Pulmonary artery endothelial cell (primary cell): ENCODE data around the gene MYO10. TPM values are rescaled to one million over a fixed set of nuclear protein-coding genes. Genes with fewer than 3 reads are reported as not detected.
"Not testable (repeated sequence)": the region's sequence is repeated elsewhere in the genome, so short reads cannot be mapped to it uniquely, and the experiment has no call there.

ENCODE experiments used
- DNase-seq: peaks from one replicate; pipeline ENCODE4 v3.0.0-alpha.2; 2011; ENCODE audit warnings: low read depth, low spot score
- total RNA-seq: library from RNA; depleted of rRNA; stranded (reverse); fragments of >200 nt; gene quantifications from 2 replicates; pipeline ENCODE4 v1.2.3, GENCODE V29; 2014

The MYO10 gene
- total RNA-seq, 1 donor from 2014 or later = 105 TPM

DNA sequence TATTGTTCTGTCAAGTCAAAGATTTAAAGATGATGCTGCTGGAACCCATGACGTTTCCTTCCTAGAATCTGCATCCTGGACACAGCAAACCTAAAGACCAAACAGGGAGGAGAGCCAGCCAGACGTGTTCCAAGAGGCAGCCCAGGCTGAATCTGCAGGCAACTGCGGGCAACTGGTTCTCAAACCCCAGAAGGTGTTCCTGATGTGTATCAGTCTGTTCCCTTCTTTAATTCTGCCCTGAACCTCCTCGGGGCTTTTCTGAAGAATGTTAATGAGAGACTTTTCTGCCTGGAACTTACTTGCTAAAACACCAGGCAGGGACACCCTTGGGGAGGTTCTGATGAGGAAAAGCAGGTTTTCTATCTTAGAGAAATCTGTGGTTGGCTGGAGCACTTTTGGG, 186.5 kb downstream of the MYO10 start:
- DNase-seq = no peak

DNA sequence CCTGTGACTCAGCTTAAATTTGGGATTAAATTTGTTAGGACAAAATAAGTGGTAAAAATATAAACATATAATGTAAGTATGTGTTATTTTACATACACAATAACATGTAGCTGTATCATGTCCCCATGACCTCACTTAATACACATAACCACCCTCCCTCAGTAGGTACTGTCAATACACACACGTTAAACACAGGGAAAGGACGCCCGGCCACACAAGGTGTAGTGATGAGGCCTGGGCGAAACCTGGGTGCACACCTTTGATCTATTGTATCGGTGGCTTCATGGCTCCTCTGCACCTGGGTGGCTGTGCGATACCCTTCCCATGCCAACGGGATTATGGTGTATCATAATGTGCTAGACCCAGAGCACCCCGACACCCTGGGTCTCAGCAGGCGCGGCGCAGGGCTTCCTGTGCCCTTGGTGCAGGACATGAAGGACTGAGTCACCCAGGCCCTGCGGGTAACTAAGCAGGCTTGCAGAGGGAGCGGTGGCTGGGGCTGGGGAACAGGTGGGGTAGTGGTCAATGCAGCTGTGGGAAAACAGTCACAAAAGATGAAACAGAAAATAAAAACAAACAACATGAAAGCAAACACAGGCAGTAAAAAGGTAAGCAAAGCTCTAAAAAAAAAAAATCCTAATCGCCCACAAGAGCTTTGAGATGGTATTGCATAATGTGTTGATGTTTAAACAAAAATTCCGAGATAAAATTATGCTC, 191.8 kb downstream of the MYO10 start:
- DNase-seq = no peak

DNA sequence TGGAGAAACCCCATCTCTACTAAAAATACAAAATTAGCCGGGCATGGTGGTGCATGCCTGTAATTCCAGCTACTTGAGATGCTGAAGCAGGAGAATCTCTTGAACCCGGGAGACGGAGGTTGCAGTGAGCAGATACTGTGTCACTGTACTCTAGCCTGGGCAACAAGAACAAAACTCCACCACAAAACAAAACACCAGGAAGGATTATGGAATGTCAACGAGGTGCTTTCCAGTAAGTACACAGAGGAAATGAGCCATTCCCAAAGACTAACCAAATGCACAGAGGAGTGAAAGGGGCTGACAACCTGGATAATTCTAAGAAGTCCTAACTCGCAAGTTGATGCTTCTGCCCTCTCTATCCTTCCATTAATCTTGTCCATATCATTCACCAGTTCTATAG, 193.2 kb downstream of the MYO10 start:
- peak; percentile 45 for DNase-seq

DNA sequence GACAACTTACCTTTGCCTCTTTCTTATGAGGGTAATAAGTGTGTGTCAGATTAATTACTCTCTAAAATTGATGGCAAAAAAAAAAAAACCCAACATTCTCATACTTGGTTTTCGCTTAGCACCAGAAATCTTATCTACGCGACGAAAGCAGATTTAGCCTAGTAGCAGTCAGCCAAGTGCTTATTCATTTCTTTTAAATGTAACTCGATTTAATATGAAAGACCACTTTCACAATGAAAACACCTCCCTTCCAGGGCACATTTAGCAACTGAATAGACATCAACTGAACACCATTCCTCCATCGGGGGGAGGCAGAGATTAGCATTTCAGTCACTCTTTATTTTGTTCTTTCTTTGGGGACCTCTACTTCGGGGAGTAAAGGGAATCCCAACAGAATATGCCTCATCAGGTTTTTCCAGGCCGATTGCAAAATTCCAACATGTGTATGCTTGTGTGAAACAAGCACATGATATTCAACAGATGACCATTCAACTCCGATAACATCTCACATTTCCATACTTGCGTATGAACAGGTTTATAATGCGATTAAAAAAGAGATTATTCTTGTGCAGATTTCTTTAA, 195.2 kb downstream of the MYO10 start:
- DNase-seq = no peak

DNA sequence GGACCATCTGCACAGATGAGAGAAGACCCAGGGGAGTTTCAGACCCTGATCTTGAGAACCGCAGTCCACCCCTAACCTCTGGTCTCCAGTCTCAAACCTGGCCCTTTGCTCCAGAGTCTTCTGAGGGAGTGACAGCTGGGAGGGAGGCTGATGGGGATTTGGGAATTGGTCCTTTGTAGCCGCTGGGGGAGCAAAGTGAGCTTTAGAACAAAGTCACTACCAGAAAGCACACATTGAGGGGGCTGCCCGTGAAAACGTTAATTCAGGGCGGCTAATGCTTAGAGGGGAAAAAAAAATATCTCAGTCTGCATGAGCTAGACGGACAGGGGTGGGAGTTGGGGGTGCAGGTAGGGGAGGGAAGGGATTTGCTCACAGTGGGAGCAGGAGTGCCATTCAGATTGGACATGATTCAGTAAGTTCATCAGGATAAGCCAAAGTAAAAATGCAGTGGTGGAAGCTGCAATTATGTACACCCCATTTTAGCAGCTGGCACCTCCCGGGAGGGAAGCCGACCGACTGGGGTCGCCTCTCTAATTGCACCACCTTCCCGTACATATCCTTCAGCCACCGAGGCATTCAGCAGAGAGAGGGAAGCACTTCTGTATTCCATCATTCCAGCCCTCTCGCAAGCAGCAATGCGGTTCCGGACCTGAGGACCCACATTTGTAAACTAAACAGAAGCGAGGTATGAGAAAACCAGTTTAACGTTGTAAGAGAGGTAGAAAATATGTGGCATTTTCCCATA, 195.8 kb downstream of the MYO10 start:
- DNase-seq = no peak

DNA sequence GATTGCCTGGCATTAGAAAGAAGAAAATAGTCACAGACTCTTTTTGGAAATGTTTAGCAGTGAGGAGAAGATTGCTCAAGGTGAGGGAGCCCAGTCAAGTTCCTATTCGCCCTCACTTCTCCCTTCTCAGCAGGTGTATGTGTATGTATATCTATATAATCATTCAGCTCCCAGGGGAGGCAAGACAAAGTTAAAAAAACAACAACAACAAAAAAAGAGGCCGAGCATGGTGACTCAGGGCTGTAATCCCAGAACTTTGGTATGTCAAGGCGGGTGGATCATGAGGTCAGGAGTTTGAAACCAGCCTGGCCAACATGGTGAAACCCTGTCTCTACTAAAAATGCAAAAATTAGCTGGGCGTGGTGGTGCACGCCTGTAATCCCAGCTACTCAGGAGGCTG, 197.7 kb downstream of the MYO10 start:
- DNase-seq = not testable (repeated sequence)

DNA sequence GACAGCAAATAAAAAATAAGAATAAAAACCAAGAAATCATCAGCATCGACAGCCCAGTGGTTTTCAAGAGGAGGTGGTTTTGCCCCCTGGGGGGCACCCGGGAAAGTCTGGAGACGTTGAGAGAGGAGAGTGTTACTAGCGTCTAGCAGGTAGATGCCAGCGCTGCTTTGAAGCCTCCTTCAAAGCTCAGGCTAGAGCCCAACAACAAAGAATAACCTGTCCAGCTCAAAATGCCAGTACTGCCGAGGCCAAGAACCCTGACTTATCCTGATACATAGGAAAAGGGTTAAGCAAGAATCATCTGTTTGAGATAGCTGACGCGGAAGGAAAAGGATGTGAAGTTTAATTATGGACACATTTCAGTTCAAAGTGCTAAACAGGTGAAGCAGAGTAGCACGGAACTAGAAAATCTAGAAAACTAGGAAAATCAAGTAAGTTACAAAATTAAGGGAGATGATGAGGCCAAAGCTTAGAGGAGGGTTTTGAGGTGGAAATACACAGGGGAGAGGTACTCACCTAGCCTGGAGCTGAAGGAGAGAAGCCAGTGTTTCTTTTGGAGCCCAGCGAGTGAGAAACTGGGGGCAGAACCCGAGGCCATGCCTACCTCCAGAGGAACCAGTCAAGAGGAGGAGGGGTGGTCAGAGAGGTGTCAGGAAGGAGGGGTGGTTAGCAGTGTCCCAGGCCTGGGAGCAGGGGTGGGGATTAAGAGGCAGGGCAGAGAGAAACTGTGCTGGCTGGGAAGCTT, 198.3 kb downstream of the MYO10 start:
- no peak for DNase-seq

DNA sequence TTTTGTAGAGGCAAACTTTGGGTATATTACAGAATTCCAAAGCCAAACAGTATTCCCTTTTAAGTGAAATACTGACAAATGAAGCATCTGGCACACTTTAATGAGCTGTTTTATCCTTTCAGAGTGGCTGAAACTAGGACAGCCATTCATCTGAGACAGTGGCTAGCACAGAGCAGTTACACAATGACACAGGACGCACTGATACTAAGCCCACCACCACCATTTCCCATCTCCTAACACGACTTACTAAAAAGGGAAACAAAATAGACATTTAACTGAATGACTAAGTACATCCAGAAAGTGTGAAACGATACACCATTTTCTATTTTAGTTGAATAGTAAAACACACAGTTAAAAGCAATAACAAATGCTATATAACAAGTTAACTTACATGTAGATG, 198.9 kb downstream of the MYO10 start:
- DNase-seq = no peak

DNA sequence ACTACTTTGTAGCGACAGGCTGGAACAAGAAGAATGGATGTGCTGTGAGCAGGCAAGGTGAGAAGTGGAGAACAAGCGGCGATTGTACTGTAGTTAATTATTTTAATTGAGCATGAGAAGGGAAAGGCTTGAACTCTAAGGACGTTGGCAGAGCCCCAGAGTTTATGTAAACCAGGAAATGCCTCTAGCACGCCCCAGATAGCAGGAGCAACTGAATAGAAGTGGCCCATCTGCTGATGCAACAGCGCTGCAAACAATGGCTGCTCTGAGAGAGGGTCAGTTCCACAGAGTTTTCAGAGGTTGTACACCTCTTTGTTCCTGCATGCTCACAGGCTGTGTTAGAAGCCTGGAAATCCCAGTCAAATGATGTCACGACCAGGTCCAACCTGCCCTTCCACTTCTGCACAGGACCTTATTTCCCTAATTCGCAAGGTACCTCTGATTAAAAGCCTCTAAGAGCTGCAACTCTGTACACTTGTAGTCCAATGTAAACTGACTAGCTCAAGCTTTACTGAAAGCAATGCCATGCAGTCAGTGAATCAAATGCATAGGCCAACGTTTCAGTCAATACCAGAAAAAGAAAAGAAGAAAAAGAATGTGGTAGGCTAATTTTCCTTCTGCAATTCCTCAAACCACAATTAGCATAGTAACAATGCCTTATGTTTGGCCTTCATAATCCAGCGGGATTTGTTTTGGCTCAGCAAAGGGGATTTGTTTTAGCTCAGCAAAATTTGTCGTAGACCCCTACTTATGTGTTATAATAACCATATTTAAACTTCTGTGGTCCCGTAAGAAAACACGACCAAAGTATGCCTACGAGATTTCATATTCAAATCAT, 199.7 kb downstream of the MYO10 start:
- peak; percentile 61 for DNase-seq

DNA sequence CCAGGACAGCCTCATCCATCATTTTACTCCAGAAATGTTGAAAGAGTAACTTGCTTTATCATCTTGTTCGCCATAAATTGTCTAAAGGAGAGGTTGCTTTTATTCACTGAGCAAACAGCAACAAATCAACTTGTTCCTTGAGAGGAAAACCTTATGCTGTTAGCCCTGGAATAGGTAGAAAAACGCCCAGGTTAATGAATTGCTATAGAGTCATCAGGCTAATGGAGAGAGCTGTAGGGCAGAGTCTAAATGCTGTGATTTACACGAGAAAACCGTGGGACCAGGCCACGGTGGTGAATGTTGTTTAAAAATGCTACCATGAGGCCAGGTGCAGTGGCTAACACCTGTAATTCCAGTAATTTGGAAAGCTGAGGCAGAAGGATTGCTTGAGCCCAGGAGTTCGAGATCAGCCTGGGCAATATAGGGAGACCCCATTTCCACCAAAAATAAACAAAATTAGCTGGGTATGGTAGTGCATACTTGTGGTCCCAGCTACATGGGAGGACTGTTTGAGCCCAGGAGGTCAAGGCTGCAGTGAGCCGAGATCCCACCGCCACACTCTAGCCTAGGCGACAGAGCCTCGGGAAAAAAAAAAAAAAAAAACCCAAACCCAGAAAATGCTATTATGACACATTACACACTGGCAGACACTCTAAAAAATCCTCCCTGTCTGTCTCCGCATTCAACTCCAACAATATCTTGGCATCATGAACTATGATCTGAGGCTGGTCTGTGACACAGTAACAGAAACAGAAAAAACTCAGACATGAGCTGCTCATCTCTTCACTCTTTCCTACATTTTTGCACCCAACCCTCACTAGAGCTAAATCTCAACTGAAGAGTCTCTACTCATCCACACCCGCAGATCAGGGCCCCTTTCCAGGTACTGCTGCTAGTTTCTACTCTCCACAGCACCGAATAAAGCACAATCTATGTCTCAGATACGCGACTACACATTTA, 200.7 kb downstream of the MYO10 start:
- no peak for DNase-seq

DNA sequence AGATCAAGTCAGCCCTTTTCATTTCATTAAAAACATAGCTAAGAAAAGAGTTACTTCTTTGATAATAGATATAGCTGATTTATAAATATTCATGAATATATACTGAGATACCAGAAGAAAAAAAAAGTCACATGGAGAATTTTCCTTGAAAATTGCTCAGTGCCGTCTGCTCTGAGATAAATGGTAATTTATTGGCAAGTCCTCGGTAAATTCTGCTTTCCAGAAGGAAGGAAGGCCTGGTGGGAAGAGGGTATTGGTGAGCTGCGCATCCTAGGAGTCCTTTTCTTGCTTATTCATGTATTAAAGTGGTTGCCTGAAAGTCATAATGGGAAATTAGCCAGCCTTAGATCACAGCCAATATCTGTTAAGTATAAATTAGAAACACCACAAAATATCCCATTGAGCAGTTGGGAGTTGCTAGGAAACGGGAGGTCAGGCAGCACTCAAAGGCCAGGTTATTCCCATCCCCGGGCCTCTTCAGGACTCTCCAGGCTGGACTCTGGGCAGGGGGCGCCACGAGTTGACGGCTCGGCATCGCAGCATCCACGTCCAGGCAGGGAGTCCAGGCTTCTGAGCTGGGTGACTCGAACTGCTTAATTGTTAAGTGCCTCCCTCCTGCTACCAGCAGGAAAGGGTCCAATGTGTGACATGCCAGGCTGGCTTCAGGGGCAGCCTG, 202.6 kb downstream of the MYO10 start:
- no peak for DNase-seq

DNA sequence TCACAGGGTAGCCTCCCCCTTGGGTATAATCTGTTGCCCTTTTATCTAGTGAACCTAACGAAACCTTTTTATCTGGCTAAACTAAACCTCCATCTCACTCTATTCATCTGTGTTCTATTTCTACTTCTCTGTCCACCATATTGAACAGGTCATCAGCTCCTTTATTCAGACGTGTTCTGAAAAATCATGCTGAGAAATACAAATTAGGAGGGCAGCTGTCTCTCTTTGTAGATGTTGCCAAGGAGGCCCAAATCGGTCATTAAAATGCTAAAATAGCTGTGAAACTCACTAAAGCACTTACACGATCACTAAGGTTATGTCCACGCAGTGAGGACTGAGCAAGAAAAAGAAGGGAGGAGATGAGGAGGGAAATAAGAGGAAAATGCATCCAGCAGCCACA, 203.7 kb downstream of the MYO10 start:
- DNase-seq = no peak

DNA sequence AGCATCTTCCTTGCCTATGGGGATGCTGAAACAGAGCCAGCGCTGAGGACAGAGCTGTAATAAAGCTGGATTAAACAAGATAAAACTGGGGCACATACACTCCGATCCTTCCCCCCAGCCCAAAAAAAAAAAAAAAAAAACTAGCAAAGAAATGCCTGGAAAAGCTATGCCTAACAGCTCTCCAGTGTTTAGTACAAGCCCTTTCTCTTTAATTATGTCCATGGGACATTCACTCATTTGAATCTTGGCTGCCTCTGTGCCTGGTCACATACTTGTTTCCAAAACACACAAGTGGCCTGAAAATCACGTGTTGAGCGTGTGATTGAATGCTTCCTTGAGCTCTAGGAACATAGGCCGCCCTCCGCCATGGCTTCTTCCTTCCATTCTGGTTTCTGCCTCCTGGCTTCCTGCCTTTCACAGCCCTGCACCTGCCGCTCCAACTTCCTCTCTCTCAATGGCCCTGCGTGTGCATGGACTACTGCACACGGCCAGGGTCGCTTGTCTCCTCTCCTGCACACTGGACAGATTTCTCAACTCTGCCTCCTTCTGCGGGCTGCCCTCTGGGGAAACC, 208.2 kb downstream of the MYO10 start:
- DNase-seq = no peak

DNA sequence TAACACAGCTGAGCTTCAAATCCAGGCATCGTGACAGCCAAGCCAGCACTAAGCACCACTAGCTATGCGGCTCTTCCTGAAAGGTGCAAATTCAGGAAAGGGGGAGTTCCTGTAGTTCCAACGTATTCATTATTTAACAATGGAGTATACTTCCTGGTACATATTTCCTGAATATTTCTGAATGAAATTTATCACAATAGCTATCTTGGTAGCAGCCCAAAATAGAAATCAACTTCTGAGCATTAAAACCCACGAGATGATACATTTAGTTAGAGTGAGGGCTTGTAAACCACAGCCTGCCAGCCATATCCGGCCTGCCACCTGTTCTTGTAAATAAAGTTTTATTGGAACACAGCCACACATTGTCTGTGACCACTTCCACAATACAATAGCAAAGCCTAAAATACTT, 209.5 kb downstream of the MYO10 start:
- DNase-seq = peak; percentile 86

DNA sequence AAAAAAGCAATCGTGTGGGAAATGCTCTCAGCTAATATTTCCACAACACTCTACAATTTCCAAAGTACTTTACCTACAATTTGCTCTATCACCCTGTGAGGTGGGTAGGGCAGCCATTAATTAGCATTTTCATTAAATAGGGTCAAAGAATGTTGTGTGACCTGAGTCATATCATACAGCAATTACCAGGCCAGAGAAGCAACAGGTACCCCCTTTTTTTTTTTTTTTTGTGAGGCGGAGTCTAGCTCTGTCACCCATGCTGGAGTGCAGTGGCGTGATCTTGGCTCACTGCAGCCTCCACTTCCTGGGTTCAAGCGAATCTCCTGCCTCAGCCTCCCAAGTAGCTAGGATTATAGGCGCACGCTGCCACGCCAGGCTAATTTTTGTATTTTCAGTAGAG, 210.5 kb downstream of the MYO10 start:
- DNase-seq = no peak

DNA sequence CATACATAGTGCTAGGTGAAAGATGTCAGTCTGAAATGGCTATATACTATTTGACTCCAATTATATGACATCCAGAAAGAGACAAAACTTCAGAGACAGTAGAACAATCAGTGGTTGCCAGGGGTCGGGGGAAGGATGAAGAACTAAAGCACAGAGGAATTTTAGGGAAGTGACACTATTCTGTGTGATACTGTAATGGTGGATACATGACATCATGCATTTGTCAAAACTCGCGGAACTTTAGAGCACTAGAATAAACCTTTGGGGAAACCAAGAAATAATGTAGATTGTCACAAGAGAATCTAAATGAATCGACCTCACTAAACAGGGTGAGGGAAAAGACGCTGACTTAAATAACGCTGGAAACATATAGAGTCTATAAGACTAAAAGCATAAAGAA, 212.3 kb downstream of the MYO10 start:
- no peak for DNase-seq

DNA sequence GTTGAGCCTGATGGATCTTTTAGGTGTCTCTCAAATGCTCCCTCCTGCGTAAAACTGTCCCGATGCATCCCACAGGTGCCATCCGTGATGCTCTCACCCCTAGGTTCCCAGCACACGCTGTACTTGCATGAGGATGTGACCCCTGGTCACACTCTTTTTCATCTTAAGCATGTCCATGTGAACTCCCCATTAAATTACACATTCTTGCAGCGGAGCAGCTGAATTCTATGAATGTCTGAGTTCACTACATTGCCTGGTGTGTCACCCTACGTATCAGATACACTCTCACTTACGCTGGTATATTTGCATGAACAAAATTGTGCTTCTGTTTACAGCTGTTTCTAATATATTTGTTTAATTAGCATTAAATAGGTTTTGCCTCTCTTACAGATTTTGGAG, 214.0 kb downstream of the MYO10 start:
- no peak for DNase-seq

DNA sequence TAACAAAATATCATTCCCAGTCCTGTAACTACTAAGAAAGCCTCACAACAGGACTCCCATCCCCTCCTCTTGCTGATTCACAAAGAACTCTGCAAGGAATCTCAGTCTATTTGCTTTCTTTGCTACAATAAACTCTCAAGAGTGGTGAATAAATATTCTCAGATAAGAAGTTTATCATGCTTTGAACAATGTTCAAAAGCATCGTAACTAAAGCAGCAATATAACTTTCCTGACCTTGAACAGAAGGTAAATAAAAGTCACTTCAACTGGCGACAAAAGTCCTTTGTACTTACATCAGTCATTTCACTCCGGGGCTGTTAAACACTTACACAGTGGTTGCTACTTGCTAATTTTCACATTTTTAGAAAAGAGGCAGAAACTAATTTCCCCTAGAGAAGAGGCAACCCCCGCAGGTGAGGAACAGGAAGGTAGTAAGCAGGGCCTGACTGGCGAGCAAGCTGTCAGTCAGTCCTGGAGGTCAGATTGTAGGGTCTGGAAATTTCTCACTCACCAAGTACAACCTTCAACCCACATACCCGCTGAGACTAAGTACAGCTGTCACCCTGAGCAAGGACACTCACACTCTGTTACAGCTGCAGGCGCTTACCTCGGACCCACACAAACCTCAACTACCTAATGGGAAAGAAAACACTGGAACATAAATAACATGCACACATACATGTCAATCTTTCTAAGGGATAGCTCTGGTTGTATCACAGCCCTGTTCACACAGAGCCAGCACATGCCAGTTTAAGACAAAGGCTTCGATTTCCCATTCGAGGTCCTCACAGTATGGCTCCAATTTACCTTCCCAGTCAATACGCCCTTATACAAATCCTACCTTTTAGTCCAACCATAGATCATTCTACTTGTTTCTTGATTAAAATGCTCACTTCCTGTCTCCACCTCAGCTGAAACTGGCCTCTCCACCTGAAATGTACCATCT, 214.7 kb downstream of the MYO10 start:
- DNase-seq = no peak
